MM.1S (cell line): ENCODE results near the gene FCRL5.
A peak's percentile ranks its signal among the peaks of the same experiment; 100 is the strongest.
"Not testable (repeated sequence)": the region's sequence is repeated elsewhere in the genome, so short reads cannot be mapped to it uniquely, and the experiment has no call there.

Experiments
- DNase-seq: peaks from one replicate; pipeline ENCODE4 v3.0.0-alpha.2; 2015
- H2AFZ ChIP-seq: fragments of 300-600 bp; sonication (generic); 2 replicates; pipeline ENCODE4 v1.6.0; 2016; ENCODE audit warnings: antibody characterized with exemption, low read length
- H3F3A ChIP-seq: fragments of 300-600 bp; sonication (generic); 2 replicates; pipeline ENCODE4 v1.6.1; 2016; ENCODE audit warnings: mild to moderate bottlenecking, antibody characterized with exemption, low read length, moderate library complexity, mixed read lengths; ENCODE audit not compliant: insufficient read depth
- H3K27ac ChIP-seq: fragments of 300-600 bp; sonication (generic); 2 replicates; pipeline ENCODE4 v1.5.1; 2016; ENCODE audit warnings: mild to moderate bottlenecking, low read length
- H3K27me3 ChIP-seq: fragments of 300-600 bp; sonication (generic); replicated peaks from 2 replicates; pipeline ENCODE4 v1.6.0; 2016; ENCODE audit warnings: low read length; ENCODE audit not compliant: insufficient read depth
- H3K36me3 ChIP-seq: fragments of 300-600 bp; sonication (generic); replicated peaks from 2 replicates; pipeline ENCODE4 v1.6.1; 2016; ENCODE audit warnings: mild to moderate bottlenecking, low read length, mixed read lengths; ENCODE audit not compliant: insufficient read depth
- H3K4me1 ChIP-seq: fragments of 300-600 bp; sonication (generic); 2 replicates; pipeline ENCODE4 v1.6.1; 2016; ENCODE audit warnings: low read length, mixed read lengths
- H3K4me2 ChIP-seq: fragments of 300-600 bp; sonication (generic); 2 replicates; pipeline ENCODE4 v1.6.0; 2016; ENCODE audit warnings: low read depth, low read length
- H3K4me3 ChIP-seq: fragments of 300-600 bp; sonication (generic); 2 replicates; pipeline ENCODE4 v1.5.1; 2016; ENCODE audit warnings: low read length, mixed read lengths
- H3K79me2 ChIP-seq: fragments of 300-600 bp; sonication (generic); 2 replicates; pipeline ENCODE4 v1.6.1; 2016; ENCODE audit warnings: mixed run types, low read length, mixed read lengths
- H3K9ac ChIP-seq: fragments of 300-600 bp; sonication (generic); 2 replicates; pipeline ENCODE4 v1.6.1; 2016; ENCODE audit warnings: low read length, mixed read lengths
- H3K9me2 ChIP-seq: fragments of 300-600 bp; sonication (generic); replicated peaks from 2 replicates; pipeline ENCODE4 v1.6.1; 2016; ENCODE audit warnings: mild to moderate bottlenecking, low read length, mixed read lengths; ENCODE audit not compliant: insufficient read depth
- H3K9me3 ChIP-seq: fragments of 300-600 bp; sonication (generic); replicated peaks from 2 replicates; pipeline ENCODE4 v1.6.1; 2016; ENCODE audit warnings: mild to moderate bottlenecking, low read length, mixed read lengths; ENCODE audit not compliant: insufficient read depth
- H4K20me1 ChIP-seq: fragments of 300-600 bp; sonication (generic); 2 replicates; pipeline ENCODE4 v1.6.1; 2016; ENCODE audit warnings: mild to moderate bottlenecking, low read length, moderate library complexity, mixed read lengths; ENCODE audit not compliant: insufficient read depth
- EZH2 ChIP-seq: fragments of 300-600 bp; sonication (generic); optimal IDR thresholded peaks from 2 replicates; pipeline ENCODE3; 2017; ENCODE audit warnings: low read depth, mild to moderate bottlenecking, antibody characterized with exemption, low read length, mixed read lengths
- EZH2phosphoT487 ChIP-seq: fragments of 300-600 bp; sonication (generic); IDR thresholded peaks from 2 replicates; pipeline ENCODE4 v1.6.1; 2018; ENCODE audit warnings: antibody characterized with exemption, low read length
- TF ChIP-seq, protein P1 (sequence below): fragments of 300-600 bp; sonication (generic); IDR thresholded peaks from 2 replicates; pipeline ENCODE4 v1.5.1; 2016; ENCODE audit warnings: antibody characterized with exemption, low read length, mixed read lengths

The FCRL5 gene

DNA sequence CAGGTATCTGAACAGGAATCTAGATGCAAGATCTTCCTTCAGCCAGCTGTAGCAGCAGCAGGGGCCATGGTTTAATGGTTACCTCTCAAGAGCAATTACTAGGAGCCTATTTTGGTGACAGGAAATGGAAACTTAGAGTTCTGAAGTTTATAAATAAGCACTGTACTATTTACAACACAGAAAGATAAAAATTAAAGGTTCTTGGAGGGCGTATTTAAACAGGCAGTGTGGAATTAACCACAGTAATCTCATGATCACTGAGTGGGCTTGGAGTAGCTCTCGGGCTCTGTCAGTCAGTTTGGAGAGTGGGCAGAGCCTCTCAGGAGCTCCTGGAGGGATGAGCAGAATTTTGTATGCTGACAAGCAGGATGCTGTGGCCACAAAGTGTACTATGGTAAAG lies 10.2 kb upstream of the FCRL5 start:
- H3F3A ChIP-seq: peaks cover 12% of the 10 kb centered on the region
- no peak overlapping the region; the same call in 1 of the 2 replicates for H3K27ac ChIP-seq
- H3K9ac ChIP-seq: no peak overlapping the region
- peak; percentile 87 for DNase-seq
- H4K20me1 ChIP-seq: no peaks in the 10 kb centered on the region
- no peaks in the 10 kb centered on the region for H3K9me2 ChIP-seq
- peaks cover 22% of the 10 kb centered on the region for H3K4me1 ChIP-seq
- no peaks in the 10 kb centered on the region for H3K36me3 ChIP-seq
- TF ChIP-seq EZH2: no peak
- 0 out of 2 replicates have a peak, but pooled peaks have one; percentile 21 for TF ChIP-seq EZH2phosphoT487
- H2AFZ ChIP-seq: no peak overlapping the region
- H3K27me3 ChIP-seq: peaks cover 27% of the 10 kb centered on the region
- no peaks in the 10 kb centered on the region for H3K9me3 ChIP-seq
- peak overlapping the region; percentile 78 for H3K4me2 ChIP-seq
- no peaks in the 10 kb centered on the region for H3K79me2 ChIP-seq
- peak overlapping the region; percentile 22 for H3K4me3 ChIP-seq

DNA sequence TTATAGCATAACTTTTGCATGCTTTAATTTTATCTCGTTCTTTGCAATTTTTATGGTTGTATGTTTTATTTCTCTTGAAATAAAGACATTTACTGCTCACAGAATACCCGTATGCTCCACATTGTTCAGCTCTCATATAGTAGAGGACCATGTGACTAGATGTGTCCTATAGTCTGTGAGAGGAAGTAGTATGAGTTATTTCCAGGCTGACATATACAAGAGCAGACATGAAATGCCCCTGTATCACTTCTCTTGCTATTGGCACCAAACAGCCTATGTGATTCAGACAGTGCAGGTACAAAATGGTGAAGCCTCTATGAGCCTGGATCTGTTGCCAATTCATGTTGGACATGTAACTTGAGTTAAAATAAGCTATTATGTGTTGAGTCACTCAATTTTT lies 5.8 kb upstream of the FCRL5 start:
- H3F3A ChIP-seq: peaks cover 12% of the 10 kb centered on the region
- H3K4me2 ChIP-seq: no peak overlapping the region
- H3K36me3 ChIP-seq: no peaks in the 10 kb centered on the region
- H3K27ac ChIP-seq: no peak overlapping the region
- no peak overlapping the region for H3K9ac ChIP-seq
- DNase-seq: no peak
- H3K4me3 ChIP-seq: no peak overlapping the region
- no peaks in the 10 kb centered on the region for H3K79me2 ChIP-seq
- H3K27me3 ChIP-seq: peaks cover 17% of the 10 kb centered on the region
- no peaks in the 10 kb centered on the region for H4K20me1 ChIP-seq
- H3K9me3 ChIP-seq: no peaks in the 10 kb centered on the region
- peaks cover 19% of the 10 kb centered on the region for H3K4me1 ChIP-seq
- no peaks in the 10 kb centered on the region for H3K9me2 ChIP-seq
- no peak overlapping the region for H2AFZ ChIP-seq
- TF ChIP-seq EZH2 (no peak), EZH2phosphoT487 (no peak)
- TF ChIP-seq, protein P1, sequence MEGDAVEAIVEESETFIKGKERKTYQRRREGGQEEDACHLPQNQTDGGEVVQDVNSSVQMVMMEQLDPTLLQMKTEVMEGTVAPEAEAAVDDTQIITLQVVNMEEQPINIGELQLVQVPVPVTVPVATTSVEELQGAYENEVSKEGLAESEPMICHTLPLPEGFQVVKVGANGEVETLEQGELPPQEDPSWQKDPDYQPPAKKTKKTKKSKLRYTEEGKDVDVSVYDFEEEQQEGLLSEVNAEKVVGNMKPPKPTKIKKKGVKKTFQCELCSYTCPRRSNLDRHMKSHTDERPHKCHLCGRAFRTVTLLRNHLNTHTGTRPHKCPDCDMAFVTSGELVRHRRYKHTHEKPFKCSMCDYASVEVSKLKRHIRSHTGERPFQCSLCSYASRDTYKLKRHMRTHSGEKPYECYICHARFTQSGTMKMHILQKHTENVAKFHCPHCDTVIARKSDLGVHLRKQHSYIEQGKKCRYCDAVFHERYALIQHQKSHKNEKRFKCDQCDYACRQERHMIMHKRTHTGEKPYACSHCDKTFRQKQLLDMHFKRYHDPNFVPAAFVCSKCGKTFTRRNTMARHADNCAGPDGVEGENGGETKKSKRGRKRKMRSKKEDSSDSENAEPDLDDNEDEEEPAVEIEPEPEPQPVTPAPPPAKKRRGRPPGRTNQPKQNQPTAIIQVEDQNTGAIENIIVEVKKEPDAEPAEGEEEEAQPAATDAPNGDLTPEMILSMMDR: no peak

GRCh38 chr1:157548081-157548480 lies 4.2 kb downstream of the FCRL5 start:
- not testable (repeated sequence) for H3K79me2 ChIP-seq, H3K9ac ChIP-seq, H3K4me2 ChIP-seq, H3F3A ChIP-seq, H3K9me2 ChIP-seq, H3K9me3 ChIP-seq, DNase-seq, H3K27ac ChIP-seq, H2AFZ ChIP-seq, H3K4me3 ChIP-seq, H3K36me3 ChIP-seq, H3K27me3 ChIP-seq, H4K20me1 ChIP-seq
- peaks cover 15% of the 10 kb centered on the region for H3K4me1 ChIP-seq

DNA sequence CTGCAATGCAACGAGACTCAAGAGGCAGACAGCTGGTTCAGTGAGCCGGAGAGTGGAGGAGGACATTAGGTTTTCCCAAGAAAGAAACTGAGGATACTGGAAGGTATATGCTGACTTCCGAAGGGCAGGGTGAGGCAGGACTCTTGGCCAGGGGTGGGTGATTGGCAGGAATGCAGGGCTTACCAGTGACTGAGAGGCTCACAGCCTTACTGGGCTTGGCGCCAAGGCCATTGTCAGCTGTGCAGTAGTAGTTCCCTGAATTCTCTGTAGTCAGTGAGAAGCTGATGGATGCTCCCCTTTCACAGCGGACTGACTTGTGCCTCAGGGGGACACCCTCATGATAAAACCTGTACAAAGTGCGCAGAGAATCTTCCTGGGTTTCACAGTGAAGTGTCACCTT lies 9.6 kb downstream of the FCRL5 start:
- TF ChIP-seq, protein P1: no peak
- TF ChIP-seq EZH2phosphoT487 (no peak), EZH2 (no peak)
- Histone ChIP-seq H3K9ac (no peak overlapping the region), H3K4me1 (no peaks in the 10 kb centered on the region), H2AFZ (no peak overlapping the region), H3F3A (no peaks in the 10 kb centered on the region), H3K27ac (no peak overlapping the region), H3K79me2 (no peaks in the 10 kb centered on the region), H4K20me1 (no peaks in the 10 kb centered on the region), H3K27me3 (no peaks in the 10 kb centered on the region), H3K9me2 (no peaks in the 10 kb centered on the region), H3K9me3 (no peaks in the 10 kb centered on the region), H3K36me3 (no peaks in the 10 kb centered on the region), H3K4me2 (no peak overlapping the region), H3K4me3 (no peak overlapping the region)
- DNase-seq: no peak
